H1 (cell line): ENCODE measurements around the gene MED23. TPM values are rescaled to one million over a fixed set of nuclear protein-coding genes. Genes with fewer than 3 reads are reported as not detected.

Experiments
- CTCF ChIA-PET: fragments of 300-600 bp; sonication (Branson Sonifier 250); formaldehyde crosslinking; loops from one replicate; lab custom pipeline; 2021; ENCODE audit not compliant: partially characterized antibody; lab: Charles Lee
- POLR2A ChIA-PET: fragments of 300-600 bp; sonication (Branson Sonifier 250); formaldehyde crosslinking; loops from one replicate; lab custom pipeline; 2021; ENCODE audit warnings: inconsistent platforms; ENCODE audit not compliant: partially characterized antibody; lab: Charles Lee
- DNase-seq, 2 experiments: peaks; one replicate each; pipeline versions ENCODE4 v3.0.0 to v3.0.0-alpha.2; 2010 to 2022; ENCODE audit warnings: low spot score in 2 of 2, low read depth in 1 of 2, mixed read lengths in 1 of 2
- FAIRE-seq: peaks from 2 replicates; lab custom pipeline; 2011; peaks lifted over from hg19 to GRCh38; lab: Jason Lieb, UNC
- H2AFZ ChIP-seq: 2 replicates; pipeline ENCODE4 v1.8.1; 2012; ENCODE audit warnings: low read length, inconsistent platforms
- H2AK5ac ChIP-seq: 2 replicates; pipeline ENCODE4 v1.6.1; 2013; ENCODE audit warnings: low read depth, low read length
- H2BK120ac ChIP-seq: replicated peaks from 2 replicates; pipeline ENCODE3; 2013; ENCODE audit warnings: low read depth, low read length, inconsistent platforms
- H2BK12ac ChIP-seq: 2 replicates; pipeline ENCODE4 v1.6.1; 2013; ENCODE audit warnings: low read depth, low read length
- H2BK15ac ChIP-seq: 2 replicates; pipeline ENCODE4 v1.6.1; 2013; ENCODE audit warnings: low read length
- H2BK20ac ChIP-seq: 2 replicates; pipeline ENCODE4 v1.6.1; 2013; ENCODE audit warnings: low read length
- H2BK5ac ChIP-seq: 2 replicates; pipeline ENCODE4 v1.6.1; 2013; ENCODE audit warnings: low read depth, low read length
- H3K14ac ChIP-seq: 2 replicates; pipeline ENCODE4 v1.6.1; 2013; ENCODE audit warnings: inconsistent platforms; ENCODE audit not compliant: insufficient read length
- H3K18ac ChIP-seq: 2 replicates; pipeline ENCODE4 v1.6.1; 2013; ENCODE audit warnings: low read length; ENCODE audit errors: extremely low read depth
- H3K23ac ChIP-seq: 2 replicates; pipeline ENCODE4 v1.6.1; 2013; ENCODE audit warnings: inconsistent platforms; ENCODE audit not compliant: insufficient read length
- H3K23me2 ChIP-seq: 2 replicates; pipeline ENCODE4 v1.6.1; 2013; ENCODE audit warnings: low read depth, low read length
- H3K27ac ChIP-seq: 2 replicates; pipeline ENCODE4 v1.6.1; 2011; ENCODE audit warnings: low read depth, low read length, inconsistent platforms
- H3K27me3 ChIP-seq, 4 experiments: replicated peaks in 1 of 4; 1 replicate in 1 of 4; 2 replicates in 3 of 4; pipeline versions ENCODE4 v1.6.1 to v1.8.1; 2011 to 2013; ENCODE audit warnings: low read length in 3 of 4, mild to moderate bottlenecking in 3 of 4, inconsistent platforms in 2 of 4, mixed read lengths in 2 of 4, moderate library complexity in 1 of 4; ENCODE audit not compliant: control insufficient read depth in 3 of 4, insufficient read depth in 3 of 4; ENCODE audit errors: extremely low read depth in 1 of 4
- H3K36me3 ChIP-seq, 4 experiments: 2 replicates each; pipeline versions ENCODE4 v1.6.1 to v1.8.1; 2011 to 2013; ENCODE audit warnings: mild to moderate bottlenecking in 4 of 4, low read length in 3 of 4, moderate library complexity in 2 of 4, control low read depth in 1 of 4, inconsistent platforms in 1 of 4; ENCODE audit not compliant: insufficient read depth in 4 of 4, control insufficient read depth in 2 of 4
- H3K4ac ChIP-seq: replicated peaks from 2 replicates; pipeline ENCODE3; 2013; ENCODE audit warnings: low read length, low read depth, mixed read lengths, inconsistent platforms; ENCODE audit not compliant: insufficient read length
- H3K4me1 ChIP-seq, 4 experiments: replicated peaks in 1 of 4; 1 replicate in 1 of 4; 2 replicates in 3 of 4; pipeline versions ENCODE4 v1.6.1 to v1.8.1; 2011 to 2013; ENCODE audit warnings: low read length in 3 of 4, inconsistent platforms in 2 of 4, mixed read lengths in 1 of 4; ENCODE audit not compliant: insufficient read depth in 4 of 4, control insufficient read depth in 3 of 4
- H3K4me2 ChIP-seq, 2 experiments: 2 replicates each; pipeline versions ENCODE4 v1.6.1 to v1.8.1; 2011 to 2013; ENCODE audit warnings: low read depth in 2 of 2, low read length in 2 of 2, control low read depth in 1 of 2, inconsistent platforms in 1 of 2, mild to moderate bottlenecking in 1 of 2; ENCODE audit not compliant: insufficient read depth in 1 of 2
- H3K4me3 ChIP-seq, 4 experiments: fragments of 200-600, 300-600 bp in 1 of 4; sonication (generic), shearing (Covaris generic), sonication (Bioruptor Twin) in 1 of 4; 2 replicates each; pipeline versions ENCODE4 v1.5.1 to v1.8.1; 2011 to 2016; ENCODE audit warnings: low read length in 4 of 4, low read depth in 3 of 4, control low read depth in 2 of 4, inconsistent platforms in 2 of 4, mild to moderate bottlenecking in 2 of 4, mixed read lengths in 1 of 4, moderate library complexity in 1 of 4; ENCODE audit not compliant: insufficient read depth in 2 of 4; ENCODE audit errors: extremely low read depth in 1 of 4
- H3K56ac ChIP-seq: replicated peaks from 2 replicates; pipeline ENCODE3; 2013; ENCODE audit warnings: low read depth, mild to moderate bottlenecking, mixed read lengths, low read length, inconsistent platforms; ENCODE audit not compliant: insufficient read length
- H3K79me1 ChIP-seq: 2 replicates; pipeline ENCODE4 v1.6.1; 2013; ENCODE audit warnings: low read depth, low read length, control low read depth
- H3K79me2 ChIP-seq, 2 experiments: 2 replicates each; pipeline versions ENCODE4 v1.6.1 to v1.8.1; 2012 to 2013; ENCODE audit warnings: low read length in 2 of 2, mild to moderate bottlenecking in 2 of 2, inconsistent platforms in 1 of 2; ENCODE audit not compliant: insufficient read depth in 2 of 2, control insufficient read depth in 1 of 2
- H3K9ac ChIP-seq, 4 experiments: replicated peaks in 1 of 4; 1 replicate in 1 of 4; 2 replicates in 3 of 4; pipeline versions ENCODE4 v1.6.1 to v1.8.1; 2011 to 2013; ENCODE audit warnings: low read depth in 3 of 4, low read length in 3 of 4, control low read depth in 2 of 4, mild to moderate bottlenecking in 2 of 4, moderate library complexity in 2 of 4, inconsistent platforms in 1 of 4; ENCODE audit errors: extremely low read depth in 1 of 4
- H3K9me3 ChIP-seq, 2 experiments: 2 replicates each; pipeline versions ENCODE4 v1.6.1 to v1.8.1; 2012 to 2013; ENCODE audit warnings: mild to moderate bottlenecking in 2 of 2, moderate library complexity in 2 of 2, control low read depth in 1 of 2, inconsistent platforms in 1 of 2, low read depth in 1 of 2, low read length in 1 of 2, mixed read lengths in 1 of 2; ENCODE audit not compliant: insufficient read depth in 2 of 2
- H4K20me1 ChIP-seq, 2 experiments: replicated peaks in 1 of 2; 2 replicates each; pipeline versions ENCODE3 to v1.8.1; 2011 to 2013; ENCODE audit warnings: inconsistent platforms in 2 of 2, low read length in 2 of 2, mild to moderate bottlenecking in 1 of 2; ENCODE audit not compliant: insufficient read depth in 2 of 2, control insufficient read depth in 1 of 2
- H4K5ac ChIP-seq: 2 replicates; pipeline ENCODE4 v1.6.1; 2013; ENCODE audit warnings: low read length, low read depth, mixed read lengths, inconsistent platforms; ENCODE audit not compliant: insufficient read length
- H4K8ac ChIP-seq: 2 replicates; pipeline ENCODE4 v1.8.0; 2013; ENCODE audit warnings: mild to moderate bottlenecking, moderate library complexity, low read length, inconsistent platforms; ENCODE audit not compliant: insufficient read depth; ENCODE audit errors: extremely low read depth
- H4K91ac ChIP-seq: replicated peaks from 2 replicates; pipeline ENCODE3; 2013; ENCODE audit warnings: low read length, mixed read lengths, inconsistent platforms; ENCODE audit not compliant: insufficient read length
- GABPA ChIP-seq: IDR thresholded peaks from 2 replicates; pipeline ENCODE4 v1.6.1; 2011; ENCODE audit warnings: mild to moderate bottlenecking, low read length, moderate library complexity, borderline replicate concordance; ENCODE audit not compliant: insufficient read depth
- RAD21 ChIP-seq, 2 experiments: IDR thresholded peaks in 1 of 2; conservative IDR thresholded peaks in 1 of 2; 2 replicates each; pipeline ENCODE4 v1.6.1; 2011; ENCODE audit warnings: low read depth in 2 of 2, low read length in 2 of 2, improper control_type of control experiment in 1 of 2, inconsistent platforms in 1 of 2, mild to moderate bottlenecking in 1 of 2, moderate library complexity in 1 of 2
- WGBS, 2 experiments: shearing (Covaris generic) in 1 of 2; methylation state at CpG; one replicate each; pipeline versions ENCODE4 v1.1.6 to v1.1.7; 2013 to 2015; ENCODE audit warnings: low lambda C conversion rate in 2 of 2, mixed read lengths in 2 of 2, inconsistent platforms in 1 of 2, low coverage in 1 of 2, missing lambda C conversion rate in 1 of 2; ENCODE audit not compliant: insufficient replicate concordance in 2 of 2, insufficient coverage in 1 of 2, insufficient read length in 1 of 2; ENCODE audit errors: extremely low coverage in 1 of 2, missing lambda C conversion rate in 1 of 2; 5-methylcytosine and 5-hydroxymethylcytosine counted together
- polyA plus RNA-seq, 7 experiments: library from polyadenylated mRNA; depleted of rRNA in 3 of 7; stranded (reverse) in 5 of 7; unstranded in 2 of 7; fragments of >200 nt in 5 of 7; fragments of 200-250 nt in 2 of 7; gene quantifications; 1 replicate in 5 of 7; 2 replicates in 1 of 7; 4 replicates in 1 of 7; pipeline versions ENCODE4 v1.2.1 to v1.2.3, GENCODE V29; 2011 to 2013; ENCODE audit warnings: missing spikeins in 2 of 7, mixed read lengths in 2 of 7
- total RNA-seq: library from RNA; stranded (reverse); fragmentation: NEBNext Ultra II Directional; extraction: Animal tissue kit (Norgen Biotek cat#: 25700); gene quantifications from 2 replicates; pipeline ENCODE4 v1.2.1, GENCODE V29; 2021

The MED23 gene
- total and polyA plus RNA-seq, 2 of the 8 experiments (the other 6 are each of a cell fraction or from before 2014, with no cell fraction given): 10.5 to 13.0 TPM

DNA sequence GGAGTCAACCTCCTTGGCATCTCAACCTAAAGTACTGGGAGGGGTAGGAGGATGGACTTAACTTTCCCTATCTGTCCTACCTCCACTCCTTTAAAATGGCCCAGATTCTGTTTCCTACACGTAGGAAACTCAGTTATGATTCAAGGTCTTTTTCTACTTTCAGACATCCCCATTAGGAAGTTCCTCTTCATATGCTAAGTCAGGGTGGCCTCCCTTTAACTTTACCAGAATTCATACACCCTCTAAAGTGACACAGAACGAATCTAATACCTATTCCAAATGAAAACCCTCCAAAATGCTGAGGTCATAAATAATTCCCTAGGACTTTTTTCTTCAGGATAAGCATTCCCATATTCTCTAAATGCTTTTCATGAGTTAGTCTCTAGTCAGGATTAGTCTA, 39.4 kb downstream of the MED23 start:
- H3K36me3 ChIP-seq: peaks cover 0 to 50% (median 22%) of the 10 kb centered on the region in 4 experiments; a peak in 6 of 8 replicates
- H4K91ac ChIP-seq: no peak overlapping the region
- 75% methylated on average over 2 of the region's 2 CpGs; no CpG with 5 or more reads in 1 of the 2 experiments for WGBS, 2 experiments
- no peak overlapping the region for H3K18ac ChIP-seq
- ChIA-PET CTCF (no interaction called here), POLR2A (no interaction called here)
- no peak overlapping the region for H3K23ac ChIP-seq
- H3K79me2 ChIP-seq: no peaks in the 10 kb centered on the region
- FAIRE-seq (no peak), DNase-seq (no peak)
- H4K5ac ChIP-seq: no peak overlapping the region
- no peak overlapping the region for H4K8ac ChIP-seq
- no peak overlapping the region for H2AK5ac ChIP-seq
- H3K9ac ChIP-seq: no peak overlapping the region
- H3K27me3 ChIP-seq: no peaks in the 10 kb centered on the region
- no peaks in the 10 kb centered on the region for H4K20me1 ChIP-seq
- H2BK120ac ChIP-seq: no peak overlapping the region
- no peaks in the 10 kb centered on the region for H3K9me3 ChIP-seq
- no peaks in the 10 kb centered on the region for H3K79me1 ChIP-seq
- H2BK12ac ChIP-seq: no peak overlapping the region
- H3K23me2 ChIP-seq: no peaks in the 10 kb centered on the region
- H3K14ac ChIP-seq: no peak overlapping the region
- H2BK5ac ChIP-seq: no peak overlapping the region
- no peak overlapping the region for H3K56ac ChIP-seq
- no peak overlapping the region for H3K4me2 ChIP-seq
- no peak overlapping the region for H2BK20ac ChIP-seq
- no peak overlapping the region for H3K4me3 ChIP-seq
- H2BK15ac ChIP-seq: no peak overlapping the region
- H3K4ac ChIP-seq: no peak overlapping the region
- H3K27ac ChIP-seq: no peak overlapping the region
- no peaks in the 10 kb centered on the region for H3K4me1 ChIP-seq
- no peak for TF ChIP-seq GABPA
- no peak for TF ChIP-seq RAD21 (IDR thresholded peaks at IDR 0.05 in 1 of 2, conservative IDR thresholded peaks at IDR 0.05 in 1 of 2; ENCODE audit: low read depth in 2 of 2, low read length in 2 of 2)
- no peak overlapping the region for H2AFZ ChIP-seq
